HG02852 (cell line): ENCODE measurements around the gene GPR63.

Experiments used
- ATAC-seq: cut with Tn5 transposase; IDR thresholded peaks from one replicate; pipeline ENCODE4 v1.9.1; 2021; ENCODE audit warnings: mild to moderate bottlenecking, moderate library complexity; ENCODE audit not compliant: unreplicated experiment

GPR63 gene

GRCh38 chr6:96837081-96837971 lies at the start of gene GPR63:
TSS of gene GPR63 (minus strand) at chr6:96837477. CDS start at chr6:96799731, 37,746 bp downstream.
- ATAC-seq: peak; percentile 88

- no peak for ATAC-seq
Observed at GRCh38 chr6:96886519-96886918, 49.2 kb upstream of the GPR63 start.

GRCh38 chr6:96885187-96885631 lies 47.9 kb upstream of the GPR63 start:
- peak; percentile 97 for ATAC-seq

DNA sequence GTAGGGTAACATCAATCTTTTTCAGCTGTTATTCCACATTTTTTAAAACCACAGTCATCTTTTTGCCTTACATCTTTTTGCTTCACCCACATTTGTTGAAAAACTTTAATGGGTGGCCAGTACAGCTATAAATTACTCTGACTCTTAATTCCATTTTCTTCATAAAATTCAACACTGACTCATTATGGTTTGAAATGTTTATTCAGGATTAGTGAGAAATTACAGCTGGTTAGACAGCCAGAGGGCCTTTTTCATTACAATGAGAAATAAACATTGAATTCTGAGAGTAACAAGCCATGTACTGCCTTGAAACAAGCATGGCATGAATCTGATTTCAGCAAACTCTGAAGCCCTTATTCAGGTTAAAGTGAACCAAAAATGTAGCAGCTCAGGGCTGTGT lies 40.9 kb upstream of the GPR63 start:
- no peak for ATAC-seq

DNA sequence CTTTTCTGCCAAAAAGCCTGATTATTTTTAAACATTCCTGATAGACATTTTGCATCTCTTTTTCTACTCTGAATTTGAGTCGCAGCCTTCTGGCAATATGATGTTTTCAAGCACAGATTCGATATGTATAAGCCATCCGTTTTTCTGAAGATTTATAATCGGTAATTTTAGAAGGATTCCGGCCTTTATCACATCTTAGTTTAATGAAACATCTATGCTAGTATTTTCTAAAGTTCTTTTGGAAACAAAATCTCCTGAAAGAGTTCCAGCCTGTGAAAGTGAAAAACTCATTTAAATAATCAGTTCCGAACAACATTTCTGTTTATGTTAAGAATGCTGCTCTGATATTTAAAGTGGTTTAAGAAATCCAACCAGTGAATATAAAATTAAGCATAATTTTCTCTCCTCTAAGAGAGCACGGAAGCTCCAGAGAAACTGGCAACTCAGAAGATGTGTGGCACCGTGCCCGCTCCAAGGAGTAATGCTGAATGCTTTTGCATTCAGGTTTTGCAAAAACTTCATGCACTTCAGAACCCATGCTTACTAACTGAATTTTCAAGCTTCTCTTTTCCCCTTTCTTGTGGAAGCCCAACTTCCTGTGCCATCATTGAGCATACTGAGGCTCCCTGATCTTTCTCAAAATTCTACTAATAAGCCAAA lies 39.7 kb upstream of the GPR63 start:
- no peak for ATAC-seq

DNA sequence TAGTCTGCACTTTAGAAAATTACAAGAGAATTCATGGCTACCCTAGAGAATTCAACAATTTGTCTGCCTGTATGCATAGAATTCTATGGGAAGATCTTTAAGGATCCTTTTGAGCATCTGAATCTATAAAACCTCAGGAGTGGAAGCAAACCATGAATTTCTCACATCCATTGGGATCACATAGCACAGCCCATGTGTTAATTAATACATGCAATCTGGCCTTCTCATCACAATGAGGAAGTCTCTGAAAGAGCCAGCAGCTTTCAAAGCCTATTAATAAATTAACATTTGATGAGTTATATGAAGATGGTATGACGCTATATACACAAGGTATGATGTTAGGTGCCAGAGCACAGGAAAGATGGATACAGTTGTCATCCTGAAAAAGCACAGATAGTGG lies 35.7 kb upstream of the GPR63 start:
- no peak for ATAC-seq

DNA sequence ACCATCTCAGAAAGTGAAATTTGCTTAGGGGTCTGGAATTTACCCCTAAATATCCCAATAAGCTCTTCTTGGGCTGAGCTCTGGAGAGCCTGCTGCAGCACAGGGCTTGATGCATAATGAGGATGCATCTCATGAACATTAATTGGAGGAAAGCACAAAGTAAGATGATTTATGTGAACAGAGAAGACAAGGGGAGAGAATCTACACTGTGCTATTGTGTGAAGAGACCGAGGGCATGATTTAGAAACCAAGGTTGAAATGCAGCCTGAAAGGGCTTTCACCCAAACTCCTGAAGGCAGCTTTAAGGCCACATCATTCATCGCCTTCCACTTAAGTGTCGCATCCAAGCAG lies 27.8 kb upstream of the GPR63 start:
- ATAC-seq: no peak

DNA sequence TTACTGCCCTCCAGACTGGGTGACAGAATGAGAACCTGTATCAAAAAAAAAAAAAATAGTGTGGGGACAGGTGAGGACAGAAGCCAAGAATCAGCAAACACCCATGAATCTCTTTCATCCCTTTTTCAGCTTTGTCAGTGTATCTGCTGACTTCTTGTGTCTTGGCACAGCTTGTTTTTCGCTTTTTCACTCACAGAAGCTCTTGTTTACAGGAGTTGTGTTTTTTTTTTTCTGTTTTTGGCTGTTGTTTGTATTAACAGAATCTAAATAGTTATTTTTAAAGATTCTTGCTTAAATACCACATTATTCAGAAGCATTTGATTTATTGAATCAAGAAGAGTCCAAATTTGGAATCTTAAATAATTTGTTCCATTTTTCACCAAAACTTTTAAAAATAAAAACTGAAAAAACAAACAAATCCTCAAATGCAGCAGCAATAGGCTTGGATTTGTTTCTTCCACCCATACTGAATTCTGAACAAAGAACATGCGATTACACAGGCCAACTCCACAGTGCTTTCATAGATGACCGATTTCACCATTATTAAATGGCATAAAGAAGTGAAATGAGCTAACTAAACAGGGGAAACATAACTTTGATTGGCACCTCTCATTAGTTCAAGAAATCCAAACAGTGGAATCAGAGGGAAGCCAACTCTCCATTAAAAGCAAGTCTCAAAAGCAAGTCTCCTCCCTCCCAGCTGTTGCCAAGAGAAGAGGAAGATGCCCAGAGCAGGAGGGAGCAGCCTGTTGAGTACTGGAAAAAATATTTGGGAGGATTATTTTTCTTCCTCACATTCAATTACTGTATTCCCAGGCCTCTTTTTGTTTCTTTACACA lies 27.2 kb upstream of the GPR63 start:
- no peak for ATAC-seq

GRCh38 chr6:96862560-96862959 lies 25.3 kb upstream of the GPR63 start:
- ATAC-seq: no peak

GRCh38 chr6:96861588-96861987 lies 24.3 kb upstream of the GPR63 start:
- ATAC-seq: no peak

GRCh38 chr6:96856856-96857255 lies 19.6 kb upstream of the GPR63 start:
- ATAC-seq: no peak

DNA sequence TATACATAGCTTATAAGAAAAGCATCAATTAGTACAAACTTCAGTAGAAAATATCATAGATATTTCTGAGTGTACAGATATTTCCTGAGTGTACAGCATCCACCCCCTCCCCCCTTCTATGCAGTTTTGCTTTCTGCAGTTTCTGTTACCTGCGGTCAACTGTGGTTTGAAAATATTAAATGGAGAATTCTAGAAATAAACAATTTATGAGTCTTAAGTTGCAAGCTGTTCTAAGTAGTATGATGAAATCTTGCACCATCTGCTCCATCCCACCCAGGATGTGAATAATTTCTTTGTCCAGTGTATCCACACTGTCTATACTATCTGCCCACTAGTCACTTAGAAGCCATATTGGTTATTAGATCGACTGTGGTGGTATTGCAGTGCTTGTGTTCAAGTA lies 15.8 kb upstream of the GPR63 start:
- no peak for ATAC-seq

DNA sequence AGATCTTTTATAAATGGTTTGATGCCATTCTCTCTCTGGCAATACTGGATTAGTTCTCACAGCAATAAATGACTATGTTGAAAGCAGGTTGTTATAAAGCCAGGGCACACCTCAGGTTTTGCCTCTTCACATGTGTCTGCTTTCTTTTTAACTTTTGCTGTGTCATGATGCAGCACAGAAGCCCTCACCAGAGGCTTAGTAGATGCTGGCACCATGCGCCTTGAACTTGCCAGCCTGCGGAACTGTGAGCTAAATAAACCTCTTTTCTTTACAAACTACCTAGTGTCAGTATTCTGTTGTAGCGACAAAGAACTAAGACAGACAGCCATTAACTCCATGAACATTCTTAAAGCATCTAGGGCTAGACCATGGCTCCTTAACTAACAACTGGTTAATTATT lies 15.3 kb upstream of the GPR63 start:
- ATAC-seq: no peak

- no peak for ATAC-seq
Observed at GRCh38 chr6:96851858-96852257, 14.6 kb upstream of the GPR63 start.

DNA sequence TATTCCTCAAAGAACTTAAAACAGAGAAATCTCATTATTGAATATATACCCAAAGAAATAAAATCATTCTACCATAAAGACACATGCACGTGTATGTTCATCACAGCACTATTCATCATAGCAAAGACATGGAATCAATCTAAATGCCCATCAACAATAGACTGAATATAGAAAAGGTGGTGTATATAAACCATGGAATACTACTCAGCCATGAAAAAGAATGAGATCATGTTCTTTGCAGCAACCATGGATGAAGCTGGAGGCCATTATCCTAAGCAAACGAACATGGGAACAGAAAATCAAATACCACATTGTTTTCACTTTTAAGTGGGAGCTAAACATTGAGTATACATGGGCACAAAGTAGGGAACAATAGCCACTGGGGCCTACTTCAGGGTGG lies 12.3 kb upstream of the GPR63 start:
- no peak for ATAC-seq

DNA sequence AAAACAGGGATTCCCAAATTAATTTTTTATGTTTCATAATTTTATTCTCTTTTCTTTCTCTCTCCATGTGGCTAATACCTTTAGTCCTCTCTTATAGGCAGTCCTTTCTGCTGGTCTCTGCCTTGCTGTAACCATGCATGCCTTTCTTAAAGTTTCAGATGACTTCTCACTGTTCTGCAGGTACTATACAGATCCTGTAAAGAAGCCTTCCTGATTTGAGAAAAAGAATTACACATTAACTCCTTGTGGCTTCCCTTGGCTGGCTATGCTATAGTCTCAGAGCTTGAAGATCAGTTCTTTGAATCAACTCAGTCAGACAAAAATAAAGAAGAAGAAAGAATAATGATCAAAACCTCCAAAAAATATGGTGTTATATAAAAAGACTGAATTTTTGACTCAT lies 7.3 kb upstream of the GPR63 start:
- no peak for ATAC-seq

DNA sequence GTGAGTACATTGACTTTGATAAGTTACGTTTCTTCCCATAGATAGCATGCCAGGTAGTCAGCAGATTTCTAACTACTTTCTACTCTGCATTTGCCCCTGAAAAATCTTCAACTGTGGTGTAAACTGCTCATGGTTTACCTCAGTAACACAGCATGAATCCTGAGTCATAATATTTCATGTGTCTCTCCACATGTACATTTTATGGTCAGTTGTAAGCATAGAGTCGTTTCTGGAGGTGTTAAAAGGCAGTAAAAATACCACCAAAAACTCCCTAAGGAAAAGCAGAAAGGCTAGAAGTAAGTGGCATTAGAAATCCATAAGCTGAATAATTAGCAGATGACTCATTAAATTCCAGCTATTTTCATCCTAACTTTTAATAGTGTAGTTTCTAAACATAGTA lies 4.1 kb upstream of the GPR63 start:
- ATAC-seq: no peak

DNA sequence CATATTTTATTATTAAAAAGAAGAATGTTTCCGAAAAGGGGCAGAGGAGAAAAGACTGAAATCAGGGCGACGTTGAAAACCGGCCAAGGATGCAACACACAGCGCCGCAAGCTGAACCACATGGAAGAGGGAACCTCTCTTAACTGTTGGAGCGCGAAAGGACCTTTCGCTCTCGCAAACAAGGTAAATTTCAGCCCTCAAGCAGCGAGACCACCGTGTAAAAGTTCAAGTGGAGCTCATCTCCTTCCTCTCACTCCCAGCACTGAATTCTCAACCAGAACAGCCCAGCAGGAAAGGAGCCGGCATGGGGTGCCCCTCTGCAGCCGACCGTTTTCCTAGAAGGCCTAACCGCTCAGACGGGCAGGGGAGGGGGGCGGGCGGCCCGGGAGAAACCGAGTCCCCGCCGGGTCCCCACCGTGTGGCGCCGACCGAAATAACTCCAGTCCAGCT lies 621 bp downstream of the GPR63 start:
- peak; percentile 17 for ATAC-seq

- ATAC-seq: no peak
Observed at GRCh38 chr6:96834070-96834469, 3.2 kb downstream of the GPR63 start.

DNA sequence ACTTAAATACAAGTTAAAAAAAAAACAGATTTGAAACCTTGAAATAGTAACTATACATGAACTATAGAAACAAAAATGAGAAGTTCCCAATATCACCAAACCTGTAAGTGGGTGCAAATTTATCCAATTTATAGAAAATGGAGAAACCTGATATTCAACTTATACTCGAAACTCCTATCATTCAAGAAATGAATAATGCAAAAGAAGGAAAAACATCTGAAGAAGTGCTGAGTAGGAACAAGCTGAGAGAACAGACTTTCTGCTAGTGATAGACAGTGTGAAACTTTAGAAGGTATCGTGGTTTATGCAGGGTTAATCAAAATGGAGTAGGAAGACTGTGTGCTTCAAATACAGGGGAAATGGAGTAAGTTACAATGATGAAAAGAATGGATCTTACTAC lies 4.5 kb downstream of the GPR63 start:
- ATAC-seq: no peak

- no peak for ATAC-seq
Observed at GRCh38 chr6:96826865-96827264, 10.4 kb downstream of the GPR63 start.
